ENCODE data around the gene CISH.
A peak's percentile ranks its signal among the peaks of the same experiment; 100 is the strongest.

Gene CISH

GRCh38 chr3:50615190-50615589 is 3.6 kb upstream of the CISH start:
- H3K36me3 ChIP-seq (ENCODE audit: insufficient read depth, low read length) = peaks cover 65% of the 10 kb centered on the region
- ATAC-seq (ENCODE audit: insufficient read depth, low read depth) (no peak), DNase-seq (no peak)
- peaks cover 89% of the 10 kb centered on the region for H3K79me2 ChIP-seq (ENCODE audit: insufficient read depth, low read length)
- H3K4me3 ChIP-seq (ENCODE audit: low read depth in 1 of 2, low read length in 2 of 2) = peak overlapping the region in 1 of 2 experiments; percentile 59; a peak in 2 of 4 replicates
- H3K27ac ChIP-seq (ENCODE audit: low read length) = peak overlapping the region; percentile 74
- no peaks in the 10 kb centered on the region for H3K9me3 ChIP-seq (ENCODE audit: insufficient read depth, low read length, severe bottlenecking)
- H3K4me1 ChIP-seq (ENCODE audit: insufficient read depth, low read length) = peaks cover 66% of the 10 kb centered on the region
- no peak for TF ChIP-seq CTCF (IDR thresholded peaks at IDR 0.05; ENCODE audit: borderline replicate concordance, extremely low read depth, low read length, poor library complexity, severe bottlenecking)
- TF ChIP-seq EZH2 (IDR thresholded peaks at IDR 0.05; ENCODE audit: borderline replicate concordance, low read depth, low read length, severe bottlenecking) = no peak
- peak overlapping the region; percentile 56 for H3K9ac ChIP-seq (ENCODE audit: low read depth, low read length)
- H3K4me2 ChIP-seq (ENCODE audit: insufficient read depth, low read length) = peak overlapping the region; percentile 75
- H2AFZ ChIP-seq (ENCODE audit: low read depth, low read length) = no peak overlapping the region
- peaks cover 35% of the 10 kb centered on the region for H4K20me1 ChIP-seq (ENCODE audit: insufficient read depth, low read length)
- H3K27me3 ChIP-seq (ENCODE audit: insufficient read depth, low read length, poor library complexity) = no peaks in the 10 kb centered on the region

- Histone ChIP-seq H3K27me3 (ENCODE audit: insufficient read depth, low read length, poor library complexity) (no peaks in the 10 kb centered on the region), H3K9ac (ENCODE audit: low read depth, low read length) (peak overlapping the region; percentile 96), H3K4me1 (ENCODE audit: insufficient read depth, low read length) (peaks cover 50% of the 10 kb centered on the region), H2AFZ (ENCODE audit: low read depth, low read length) (no peak overlapping the region), H3K27ac (ENCODE audit: low read length) (peak overlapping the region; percentile 99), H3K36me3 (ENCODE audit: insufficient read depth, low read length) (peaks cover 70% of the 10 kb centered on the region), H3K4me3 (ENCODE audit: low read depth in 1 of 2, low read length in 2 of 2) (peak overlapping the region; percentile 62 to 79), H4K20me1 (ENCODE audit: insufficient read depth, low read length) (peaks cover 55% of the 10 kb centered on the region), H3K9me3 (ENCODE audit: insufficient read depth, low read length, severe bottlenecking) (no peaks in the 10 kb centered on the region), H3K4me2 (ENCODE audit: insufficient read depth, low read length) (peak overlapping the region; percentile 75), H3K79me2 (ENCODE audit: insufficient read depth, low read length) (peaks cover 90% of the 10 kb centered on the region)
- no peak for ATAC-seq (ENCODE audit: insufficient read depth, low read depth)
- DNase-seq = peak; percentile 45
- TF ChIP-seq EZH2 (IDR thresholded peaks at IDR 0.05; ENCODE audit: borderline replicate concordance, low read depth, low read length, severe bottlenecking) (no peak), CTCF (IDR thresholded peaks at IDR 0.05; ENCODE audit: borderline replicate concordance, extremely low read depth, low read length, poor library complexity, severe bottlenecking) (peak; percentile 3)
These were observed 1.6 kb upstream of the CISH start for GRCh38 chr3:50612970-50613846.

GRCh38 chr3:50612234-50612882 is 784 bp upstream of the CISH start:
- Histone ChIP-seq H3K79me2 (ENCODE audit: insufficient read depth, low read length) (peaks cover 90% of the 10 kb centered on the region), H3K9ac (ENCODE audit: low read depth, low read length) (peak overlapping the region; percentile 96), H3K27me3 (ENCODE audit: insufficient read depth, low read length, poor library complexity) (no peaks in the 10 kb centered on the region), H3K4me3 (ENCODE audit: low read depth in 1 of 2, low read length in 2 of 2) (peak overlapping the region; percentile 62 to 79), H3K36me3 (ENCODE audit: insufficient read depth, low read length) (peaks cover 70% of the 10 kb centered on the region), H2AFZ (ENCODE audit: low read depth, low read length) (no peak overlapping the region), H3K27ac (ENCODE audit: low read length) (peak overlapping the region; percentile 99), H3K9me3 (ENCODE audit: insufficient read depth, low read length, severe bottlenecking) (no peaks in the 10 kb centered on the region), H3K4me2 (ENCODE audit: insufficient read depth, low read length) (peak overlapping the region; percentile 75), H4K20me1 (ENCODE audit: insufficient read depth, low read length) (peaks cover 56% of the 10 kb centered on the region), H3K4me1 (ENCODE audit: insufficient read depth, low read length) (peaks cover 53% of the 10 kb centered on the region)
- DNase-seq (peak; percentile 58), ATAC-seq (ENCODE audit: insufficient read depth, low read depth) (no peak)
- TF ChIP-seq EZH2 (IDR thresholded peaks at IDR 0.05; ENCODE audit: borderline replicate concordance, low read depth, low read length, severe bottlenecking) = no peak
- TF ChIP-seq CTCF (IDR thresholded peaks at IDR 0.05; ENCODE audit: borderline replicate concordance, extremely low read depth, low read length, poor library complexity, severe bottlenecking) = no peak
